GM12873 (cell line): Measurements from ENCODE around the gene PLXNA4.

ENCODE experiments used
- CTCF ChIP-seq: IDR thresholded peaks from 2 replicates; pipeline ENCODE4 v1.5.1; 2012; ENCODE audit warnings: low read depth, mild to moderate bottlenecking, moderate library complexity, low read length, control low read depth; ENCODE audit not compliant: insufficient read depth; ENCODE audit errors: missing control alignments

Gene PLXNA4

GRCh38 chr7:132562690-132563089 lies 13.6 kb downstream of the PLXNA4 start:
- TF ChIP-seq CTCF: no peak

GRCh38 chr7:132561763-132562162 lies 14.5 kb downstream of the PLXNA4 start:
- TF ChIP-seq CTCF: no peak

- no peak for TF ChIP-seq CTCF
Observed at GRCh38 chr7:132560825-132561529, 15.3 kb downstream of the PLXNA4 start.

- no peak for TF ChIP-seq CTCF
Observed at GRCh38 chr7:132560105-132560504, 16.2 kb downstream of the PLXNA4 start.

GRCh38 chr7:132558815-132559214 lies 17.5 kb downstream of the PLXNA4 start:
- no peak for TF ChIP-seq CTCF

GRCh38 chr7:132557489-132558044 lies 18.7 kb downstream of the PLXNA4 start:
- TF ChIP-seq CTCF: no peak

GRCh38 chr7:132554446-132554845 lies 21.8 kb downstream of the PLXNA4 start:
- no peak for TF ChIP-seq CTCF
